Tibial nerve (tissue), 4 donors: ENCODE measurements around the gene AIG1. TPM values are rescaled to one million over a fixed set of nuclear protein-coding genes. Genes with fewer than 3 reads are reported as not detected.

Source experiments
- DNase-seq, 2 donors: peaks; one replicate each; pipeline ENCODE4 v3.0.0-alpha.2; 2019; ENCODE audit warnings: low spot score in 2 of 2
- H3K27ac ChIP-seq, 4 donors: fragments of 200-600 bp; sonication (generic) in 3 of 4; one replicate each; pipeline ENCODE4 v1.5.1; 2017 to 2019; ENCODE audit warnings: mild to moderate bottlenecking in 1 of 4
- H3K27me3 ChIP-seq, 2 donors: fragments of 200-600 bp; sonication (generic) in 1 of 2; one replicate each; pipeline versions ENCODE4 v1.5.1 to v1.6.0; 2017 to 2019
- H3K36me3 ChIP-seq, 3 donors: fragments of 200-600 bp; sonication (generic); one replicate each; pipeline ENCODE4 v1.5.1; 2018 to 2019
- H3K4me1 ChIP-seq, 4 donors: fragments of 200-600 bp; sonication (generic) in 3 of 4; one replicate each; pipeline ENCODE4 v1.5.1; 2017 to 2019
- H3K4me3 ChIP-seq, 4 donors: fragments of 200-600 bp; sonication (generic) in 3 of 4; one replicate each; pipeline ENCODE4 v1.5.1; 2017 to 2019; ENCODE audit warnings: mild to moderate bottlenecking in 1 of 4, moderate library complexity in 1 of 4
- H3K9me3 ChIP-seq, 4 donors: fragments of 200-600 bp; sonication (generic) in 3 of 4; one replicate each; pipeline ENCODE4 v1.5.1; 2017 to 2019
- EP300 ChIP-seq, 2 donors: sonication (generic); formaldehyde crosslinking; IDR thresholded peaks; one replicate each; pipeline ENCODE4 v1.6.1; 2017; ENCODE audit warnings: antibody characterized with exemption in 2 of 2, mild to moderate bottlenecking in 1 of 2
- POLR2A ChIP-seq, 2 donors: fragments of 450-650 bp; IDR thresholded peaks; one replicate each; pipeline ENCODE4 v1.6.1; 2017; ENCODE audit warnings: antibody characterized with exemption in 2 of 2, mild to moderate bottlenecking in 2 of 2, moderate library complexity in 2 of 2
- WGBS, 2 donors: methylation state at CpG; one replicate each; pipeline ENCODE4 v1.1.5; 2018; 5-methylcytosine and 5-hydroxymethylcytosine counted together
- total RNA-seq, 4 donors: library from RNA; depleted of rRNA; stranded (reverse); fragments of >200 nt; gene quantifications; one replicate each; pipeline ENCODE4 v1.1.0, GENCODE V29; 2016
- TF ChIP-seq, protein P1 (sequence below), 5 experiments: fragments of 200-600 bp in 3 of 5; fragments of 450-650 bp in 2 of 5; sonication (generic) in 3 of 5; IDR thresholded peaks; one replicate each; pipeline ENCODE4 v1.5.1; 2016 to 2019; ENCODE audit warnings: antibody characterized with exemption in 5 of 5, mild to moderate bottlenecking in 3 of 5, moderate library complexity in 2 of 5

Gene AIG1
- total RNA-seq, 4 donors from 2014 or later = 18.2 to 23.9 (median 22.2) TPM

DNA sequence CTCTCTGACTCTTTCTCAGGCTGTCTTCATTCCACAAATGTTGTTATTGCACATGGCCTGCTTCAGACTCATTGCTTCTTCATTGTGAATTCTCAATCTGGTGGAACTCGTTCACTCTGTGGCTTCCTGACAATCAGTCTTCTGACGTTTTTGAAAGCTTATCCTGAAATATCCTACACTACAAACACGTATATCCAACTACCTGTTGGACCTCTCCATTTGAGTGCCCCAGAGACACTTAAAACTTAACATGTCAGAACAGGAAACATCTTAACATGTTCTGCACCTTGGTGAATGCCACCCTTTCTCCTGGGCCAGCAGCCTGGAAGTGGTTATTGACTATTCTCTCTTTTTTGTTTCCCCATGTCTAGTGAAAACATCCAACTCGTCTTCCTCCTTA, 50.8 kb downstream of the AIG1 start:
- no peak for DNase-seq
- WGBS, 2 donors = 82 to 91% methylated on average over 4 of the region's 4 CpGs
- Histone ChIP-seq H3K4me1 (no peaks in the 10 kb centered on the region), H3K36me3 (peaks cover 0 to 2% (median 0%) of the 10 kb centered on the region in 3 donors), H3K9me3 (no peaks in the 10 kb centered on the region), H3K4me3 (no peak overlapping the region), H3K27me3 (no peaks in the 10 kb centered on the region), H3K27ac (no peak overlapping the region)
- TF ChIP-seq POLR2A (IDR thresholded peaks at IDR 0.05) = no peak
- no peak for TF ChIP-seq EP300 (IDR thresholded peaks at IDR 0.05)
- TF ChIP-seq, protein P1, sequence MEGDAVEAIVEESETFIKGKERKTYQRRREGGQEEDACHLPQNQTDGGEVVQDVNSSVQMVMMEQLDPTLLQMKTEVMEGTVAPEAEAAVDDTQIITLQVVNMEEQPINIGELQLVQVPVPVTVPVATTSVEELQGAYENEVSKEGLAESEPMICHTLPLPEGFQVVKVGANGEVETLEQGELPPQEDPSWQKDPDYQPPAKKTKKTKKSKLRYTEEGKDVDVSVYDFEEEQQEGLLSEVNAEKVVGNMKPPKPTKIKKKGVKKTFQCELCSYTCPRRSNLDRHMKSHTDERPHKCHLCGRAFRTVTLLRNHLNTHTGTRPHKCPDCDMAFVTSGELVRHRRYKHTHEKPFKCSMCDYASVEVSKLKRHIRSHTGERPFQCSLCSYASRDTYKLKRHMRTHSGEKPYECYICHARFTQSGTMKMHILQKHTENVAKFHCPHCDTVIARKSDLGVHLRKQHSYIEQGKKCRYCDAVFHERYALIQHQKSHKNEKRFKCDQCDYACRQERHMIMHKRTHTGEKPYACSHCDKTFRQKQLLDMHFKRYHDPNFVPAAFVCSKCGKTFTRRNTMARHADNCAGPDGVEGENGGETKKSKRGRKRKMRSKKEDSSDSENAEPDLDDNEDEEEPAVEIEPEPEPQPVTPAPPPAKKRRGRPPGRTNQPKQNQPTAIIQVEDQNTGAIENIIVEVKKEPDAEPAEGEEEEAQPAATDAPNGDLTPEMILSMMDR (IDR thresholded peaks at IDR 0.05) = no peak

DNA sequence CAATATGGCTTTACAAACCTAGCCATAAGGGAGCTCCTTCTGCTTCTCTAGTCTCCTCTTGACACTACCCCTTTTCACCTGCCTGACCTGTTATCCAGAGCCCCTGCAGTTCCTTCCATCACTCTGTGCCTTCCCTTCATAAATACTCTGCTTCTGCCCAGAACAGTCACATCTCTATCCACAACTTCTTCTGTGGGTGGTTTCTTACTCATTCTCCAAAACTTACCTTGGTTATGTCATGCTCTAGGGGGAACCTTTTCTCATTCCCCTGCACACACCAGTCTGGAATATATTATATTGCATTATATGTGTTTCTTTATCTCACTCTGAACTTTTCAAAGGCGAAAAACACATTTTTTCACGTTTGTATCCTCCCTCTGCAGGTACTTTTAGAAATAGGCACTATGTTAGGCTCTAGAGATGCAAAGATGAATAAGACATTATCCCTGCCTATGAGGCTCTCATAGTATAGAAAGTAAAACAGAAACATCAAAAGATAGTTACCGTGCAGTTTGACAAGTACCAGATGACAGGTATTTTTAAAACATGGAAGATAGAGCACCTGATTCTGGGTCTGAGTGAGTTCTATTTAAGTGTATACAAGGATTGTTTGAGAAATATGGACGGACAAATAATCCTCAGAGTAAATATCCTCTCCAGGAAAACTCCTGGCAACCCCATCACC, 51.5 kb downstream of the AIG1 start:
- 92 to 93% methylated on average over 4 of the region's 4 CpGs for WGBS, 2 donors
- Histone ChIP-seq H3K36me3 (peaks cover 0 to 4% (median 0%) of the 10 kb centered on the region in 3 donors), H3K27me3 (no peaks in the 10 kb centered on the region), H3K4me3 (no peak overlapping the region), H3K4me1 (no peaks in the 10 kb centered on the region), H3K9me3 (no peaks in the 10 kb centered on the region), H3K27ac (no peak overlapping the region)
- DNase-seq = no peak
- TF ChIP-seq POLR2A (IDR thresholded peaks at IDR 0.05) (no peak), EP300 (IDR thresholded peaks at IDR 0.05) (no peak)
- TF ChIP-seq, protein P1 (IDR thresholded peaks at IDR 0.05) = no peak

DNA sequence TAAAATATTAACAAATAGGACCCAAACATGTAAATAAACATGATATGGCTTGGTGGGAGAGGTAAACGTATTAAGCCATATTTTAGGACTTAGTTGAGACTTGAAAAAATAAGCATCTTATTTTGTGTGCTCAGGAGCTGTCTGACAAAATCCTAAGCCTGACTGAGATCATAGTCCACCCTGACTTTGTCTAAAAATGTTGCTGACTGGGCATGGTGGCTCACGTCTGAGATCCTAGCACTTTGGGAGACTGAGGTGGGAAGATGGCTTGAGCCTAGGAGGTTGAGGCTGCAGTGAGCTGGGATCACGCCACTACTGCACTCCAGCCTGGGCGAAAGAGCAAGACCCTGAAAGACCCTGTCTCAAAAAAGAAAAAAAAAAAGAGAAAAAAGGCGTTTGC, 52.1 kb downstream of the AIG1 start:
- H3K4me3 ChIP-seq = no peak overlapping the region
- 89 to 91% methylated on average over 5 of the region's 5 CpGs for WGBS, 2 donors
- H3K9me3 ChIP-seq = no peaks in the 10 kb centered on the region
- no peaks in the 10 kb centered on the region for H3K27me3 ChIP-seq
- DNase-seq = no peak
- peaks cover 0 to 4% (median 0%) of the 10 kb centered on the region in 3 donors for H3K36me3 ChIP-seq
- no peaks in the 10 kb centered on the region for H3K4me1 ChIP-seq
- TF ChIP-seq EP300 (IDR thresholded peaks at IDR 0.05) (no peak), POLR2A (IDR thresholded peaks at IDR 0.05) (no peak)
- TF ChIP-seq, protein P1 (IDR thresholded peaks at IDR 0.05) = no peak
- H3K27ac ChIP-seq = no peak overlapping the region

DNA sequence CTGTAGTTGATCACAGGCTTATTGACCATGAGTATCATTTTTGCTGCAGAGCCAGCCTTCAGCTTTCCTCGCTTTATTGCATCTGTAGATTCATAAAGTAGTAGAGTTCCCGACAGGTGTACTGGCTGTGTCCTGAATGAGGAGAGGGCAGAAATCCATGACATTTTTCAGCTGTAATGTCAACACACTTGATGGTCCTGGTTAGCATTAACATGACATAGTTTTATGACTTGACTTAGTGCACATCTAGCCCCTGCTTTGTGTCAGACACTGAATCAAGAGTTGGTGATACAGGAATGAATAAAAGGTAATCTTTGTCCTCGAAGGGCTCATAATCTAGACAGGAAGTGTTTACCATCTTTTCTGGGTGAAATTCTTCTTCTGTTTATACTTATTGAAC, 55.0 kb downstream of the AIG1 start:
- 87 to 95% methylated on average over 3 of the region's 3 CpGs for WGBS, 2 donors
- Histone ChIP-seq H3K4me3 (no peak overlapping the region), H3K36me3 (peaks cover 0 to 12% (median 0%) of the 10 kb centered on the region in 3 donors), H3K27ac (no peak overlapping the region), H3K4me1 (no peaks in the 10 kb centered on the region), H3K9me3 (peaks cover 0 to 5% (median 0%) of the 10 kb centered on the region in 4 donors), H3K27me3 (no peaks in the 10 kb centered on the region)
- no peak for DNase-seq
- no peak for TF ChIP-seq EP300 (IDR thresholded peaks at IDR 0.05)
- TF ChIP-seq, protein P1 (IDR thresholded peaks at IDR 0.05) = no peak
- no peak for TF ChIP-seq POLR2A (IDR thresholded peaks at IDR 0.05)

DNA sequence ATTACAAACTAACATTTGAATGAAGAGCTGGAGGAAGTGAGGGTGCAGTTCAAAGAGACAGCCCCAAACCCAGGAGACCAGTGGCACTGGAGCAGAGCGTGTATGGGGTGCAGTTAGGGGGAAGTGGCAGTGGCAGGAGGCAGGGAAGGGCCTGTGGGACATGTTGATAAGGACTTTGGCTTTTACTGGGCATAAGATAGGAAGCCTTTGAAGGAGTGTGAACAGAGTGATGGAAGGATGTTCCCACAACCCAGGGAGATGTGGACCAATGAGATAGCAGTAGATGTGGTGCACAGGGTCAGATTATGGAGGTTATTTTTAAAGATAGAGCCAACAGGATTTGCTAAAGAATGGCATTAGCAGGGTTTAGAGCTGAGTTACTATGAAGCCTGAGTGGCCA, 56.4 kb downstream of the AIG1 start:
- WGBS, 2 donors = 85 to 95% methylated on average over 1 of the region's 1 CpG
- Histone ChIP-seq H3K27me3 (no peaks in the 10 kb centered on the region), H3K9me3 (peaks cover 0 to 8% (median 0%) of the 10 kb centered on the region in 4 donors), H3K4me1 (no peaks in the 10 kb centered on the region), H3K27ac (no peak overlapping the region), H3K4me3 (no peak overlapping the region), H3K36me3 (peaks cover 0 to 14% (median 0%) of the 10 kb centered on the region in 3 donors)
- TF ChIP-seq EP300 (IDR thresholded peaks at IDR 0.05) = no peak
- TF ChIP-seq, protein P1 (IDR thresholded peaks at IDR 0.05) = no peak
- TF ChIP-seq POLR2A (IDR thresholded peaks at IDR 0.05) = no peak
- no peak for DNase-seq
